ENCODE measurements around the gene RALB.
"Not testable (repeated sequence)": the region's sequence is repeated elsewhere in the genome, so short reads cannot be mapped to it uniquely, and the experiment has no call there.

Gene RALB

GRCh38 chr2:120319123-120319522 is 66.5 kb downstream of the RALB start:
- DNase-seq: no peak

GRCh38 chr2:120319686-120320317 is 67.2 kb downstream of the RALB start:
- no peak for DNase-seq

GRCh38 chr2:120320318-120320851 is 67.7 kb downstream of the RALB start:
- no peak for DNase-seq

DNA sequence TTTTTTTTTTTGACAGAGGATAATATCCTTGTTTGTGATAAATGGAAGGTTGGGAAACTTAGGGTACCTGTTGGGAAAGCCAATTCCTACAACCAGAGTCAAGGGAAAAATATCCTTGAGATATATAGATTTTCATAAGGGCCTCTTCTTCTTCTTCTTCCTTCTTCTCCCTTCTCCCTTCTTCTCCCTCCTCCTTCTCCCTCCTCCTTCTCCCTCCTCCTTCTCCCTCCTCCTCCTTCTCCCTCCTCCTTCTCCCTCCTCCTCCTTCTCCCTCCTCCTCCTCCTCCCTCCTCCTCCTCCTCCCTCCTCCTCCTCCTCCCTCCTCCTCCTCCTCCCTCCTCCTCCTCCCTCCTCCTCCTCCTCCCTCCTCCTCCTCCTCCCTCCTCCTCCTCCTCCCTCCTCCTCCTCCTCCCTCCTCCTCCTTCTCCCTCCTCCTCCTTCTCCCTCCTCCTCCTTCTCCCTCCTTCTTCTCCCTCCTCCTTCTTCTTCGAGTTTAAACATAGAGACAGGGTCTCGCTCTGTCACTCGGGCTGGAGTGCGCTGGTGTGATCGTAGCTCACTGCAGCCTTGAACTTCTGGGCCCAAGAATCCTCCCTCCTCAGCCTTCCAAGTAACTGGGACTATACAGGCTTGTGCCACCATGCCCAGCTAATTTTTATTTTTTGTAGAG is 68.4 kb downstream of the RALB start:
- not testable (repeated sequence) for DNase-seq

DNA sequence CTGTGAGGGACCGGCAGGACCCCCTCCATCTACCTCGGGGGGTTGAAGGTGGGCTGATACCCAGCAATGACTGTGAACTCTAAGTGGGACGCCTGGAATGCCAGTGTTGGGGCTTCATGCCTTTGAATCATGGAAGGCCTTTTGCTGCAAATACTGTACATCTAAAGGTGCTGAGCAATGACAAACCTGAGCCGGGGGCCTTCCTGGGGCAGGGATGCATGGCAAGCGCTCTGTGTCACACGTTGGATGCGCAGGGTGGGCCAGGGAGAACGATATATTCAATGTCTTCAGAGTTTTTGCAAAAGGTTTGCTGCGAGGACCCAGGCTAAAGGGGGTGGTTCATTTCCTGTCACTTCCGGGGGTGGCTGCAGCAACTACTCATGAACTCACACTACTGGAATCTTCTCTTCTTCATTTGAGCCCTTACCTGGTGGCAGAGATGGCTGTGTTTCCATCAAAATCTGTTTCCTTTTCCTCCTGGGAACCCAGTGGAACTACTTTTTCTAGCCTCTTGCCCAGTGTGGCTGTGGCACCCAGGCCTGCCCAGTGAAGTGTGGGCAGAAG is 69.2 kb downstream of the RALB start:
- DNase-seq: no peak

- no peak for DNase-seq
Measured at GRCh38 chr2:120322329-120322728, 69.7 kb downstream of the RALB start.

DNA sequence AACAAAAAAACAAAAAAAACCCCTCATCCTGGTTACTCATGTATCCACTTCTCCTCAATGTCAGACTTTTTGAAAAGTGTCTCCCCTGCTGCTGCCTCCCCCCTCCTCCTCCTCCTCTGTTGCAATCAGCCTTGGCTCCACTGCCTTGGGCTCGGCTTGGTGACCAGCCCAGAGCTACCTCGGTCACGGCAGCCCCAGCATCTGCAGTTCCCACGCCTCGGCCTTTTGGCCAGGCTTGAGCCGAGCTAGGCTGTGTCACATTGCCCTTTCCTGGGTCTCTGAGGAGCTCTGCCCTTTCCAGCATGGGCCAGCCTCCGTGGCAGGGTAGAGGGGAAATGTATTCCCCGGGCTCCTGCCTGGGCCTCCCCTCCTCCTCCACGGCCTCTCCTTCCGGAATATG is 70.6 kb downstream of the RALB start:
- DNase-seq: no peak

DNA sequence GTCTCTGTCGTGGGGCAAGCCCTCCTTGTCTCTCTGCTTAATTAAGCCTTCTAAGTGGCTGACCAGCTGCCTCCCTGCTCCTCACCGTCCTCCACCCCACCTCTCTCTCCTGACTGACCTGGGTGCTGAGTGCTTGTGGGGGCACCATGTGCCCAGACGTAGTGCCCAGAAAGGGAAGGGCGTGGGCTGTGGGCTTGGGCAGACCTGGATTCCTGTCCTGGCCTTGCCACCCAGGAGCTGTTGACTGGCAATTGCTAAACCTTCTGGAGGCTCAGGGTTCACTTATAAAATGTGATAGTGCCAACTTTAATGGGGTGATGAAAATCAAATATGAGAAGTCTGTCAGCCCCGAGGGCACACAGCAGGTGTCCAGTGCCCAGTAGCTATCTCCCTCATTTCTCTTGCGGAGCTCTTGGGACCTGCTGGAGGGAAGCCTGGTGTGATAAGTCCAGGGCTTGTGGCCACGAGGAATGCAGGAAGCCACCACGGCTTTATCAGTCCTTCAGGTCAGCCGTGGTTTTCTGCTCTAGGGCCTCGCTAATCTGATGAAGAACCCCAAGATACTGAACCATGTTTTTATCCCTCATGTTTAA is 71.3 kb downstream of the RALB start:
- DNase-seq: no peak

GRCh38 chr2:120324933-120325332 is 72.3 kb downstream of the RALB start:
- DNase-seq: no peak

GRCh38 chr2:120326066-120326465 is 73.4 kb downstream of the RALB start:
- DNase-seq: no peak

DNA sequence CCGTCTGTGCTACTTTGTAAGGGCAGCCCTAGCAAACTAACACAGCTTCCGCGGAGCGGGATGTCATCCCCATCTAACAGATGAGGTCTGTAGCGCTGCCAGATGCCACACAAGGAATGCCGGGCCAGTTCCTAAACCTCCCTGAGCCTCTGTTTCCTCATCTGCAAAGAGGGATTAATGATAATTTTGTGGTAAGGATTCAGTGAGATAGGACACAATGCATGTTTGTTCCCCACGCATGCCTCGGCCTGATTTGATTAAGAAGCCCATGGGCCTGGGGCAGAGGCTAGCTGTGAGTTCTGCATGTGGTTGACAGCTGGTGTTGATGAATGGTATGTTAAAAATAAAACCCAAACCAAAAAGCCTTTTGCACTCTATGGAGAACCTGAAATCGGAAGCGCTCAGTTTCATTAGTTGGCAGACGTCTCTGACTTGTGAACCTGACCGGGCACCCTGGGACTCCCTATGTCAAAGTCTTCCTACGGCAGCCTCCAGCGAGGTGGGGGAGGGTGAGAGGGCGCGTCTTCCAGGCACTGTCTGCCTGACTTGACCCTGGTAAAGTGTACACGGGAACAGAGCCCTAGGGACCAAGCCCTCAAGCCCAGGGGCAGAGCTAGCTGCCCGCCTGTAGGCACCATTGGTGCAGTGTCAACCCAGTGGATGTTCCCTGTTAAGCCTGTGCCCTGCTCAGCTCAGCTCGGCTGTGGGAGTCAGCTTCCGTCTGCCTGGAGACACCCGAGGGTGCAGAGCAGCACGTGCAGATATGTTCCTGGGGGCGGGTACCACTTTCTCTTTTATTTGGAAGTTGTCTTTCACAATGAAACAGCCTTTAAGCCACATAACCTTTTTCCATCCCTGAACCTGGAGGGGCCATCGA is 78.5 kb downstream of the RALB start:
- DNase-seq: no peak

- no peak for DNase-seq
Measured at GRCh38 chr2:120331903-120332302, 79.3 kb downstream of the RALB start.

DNA sequence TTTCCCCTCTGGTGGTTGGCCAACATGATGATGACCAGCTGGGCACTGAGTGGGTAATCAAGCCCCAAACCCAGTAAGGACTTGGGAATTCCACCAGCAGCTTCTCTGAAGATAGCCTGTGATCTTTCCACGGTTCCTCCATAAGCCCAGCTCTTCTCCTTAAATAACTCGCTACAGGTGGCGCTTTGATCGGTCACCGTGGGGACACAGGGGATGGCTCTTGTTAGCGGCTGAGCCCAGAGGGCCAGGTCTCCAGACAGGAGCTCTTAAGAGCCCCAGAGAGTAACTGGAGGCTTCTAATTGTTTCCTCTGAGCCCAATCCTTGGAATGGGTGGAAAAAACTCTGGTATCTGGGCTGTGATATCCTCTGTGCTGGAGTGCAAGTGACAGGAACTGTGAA is 79.7 kb downstream of the RALB start:
- no peak for DNase-seq

DNA sequence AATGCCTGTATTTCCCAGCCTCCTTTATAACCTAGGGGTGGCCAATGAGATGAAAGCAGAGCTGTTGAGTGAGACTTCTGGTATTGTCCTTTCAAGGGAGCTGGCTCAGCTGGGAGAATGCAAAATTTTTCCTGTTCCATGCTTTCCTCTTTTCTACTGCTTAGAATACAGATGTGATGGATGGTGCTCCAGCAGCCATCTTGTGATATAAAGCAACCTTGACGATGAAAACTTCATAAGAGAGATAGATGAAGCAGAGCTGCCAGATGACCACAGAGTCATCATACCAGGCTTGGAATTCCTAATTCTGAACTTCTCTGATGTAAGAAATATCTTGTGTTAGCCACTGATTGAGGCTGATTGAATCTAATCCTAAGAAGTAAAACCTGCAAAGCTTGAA is 81.4 kb downstream of the RALB start:
- no peak for DNase-seq

- DNase-seq: no peak
Measured at GRCh38 chr2:120336749-120337148, 84.1 kb downstream of the RALB start.

- DNase-seq: no peak
Measured at GRCh38 chr2:120338015-120338414, 85.4 kb downstream of the RALB start.

GRCh38 chr2:120341977-120342376 is 89.3 kb downstream of the RALB start:
- no peak for DNase-seq

DNA sequence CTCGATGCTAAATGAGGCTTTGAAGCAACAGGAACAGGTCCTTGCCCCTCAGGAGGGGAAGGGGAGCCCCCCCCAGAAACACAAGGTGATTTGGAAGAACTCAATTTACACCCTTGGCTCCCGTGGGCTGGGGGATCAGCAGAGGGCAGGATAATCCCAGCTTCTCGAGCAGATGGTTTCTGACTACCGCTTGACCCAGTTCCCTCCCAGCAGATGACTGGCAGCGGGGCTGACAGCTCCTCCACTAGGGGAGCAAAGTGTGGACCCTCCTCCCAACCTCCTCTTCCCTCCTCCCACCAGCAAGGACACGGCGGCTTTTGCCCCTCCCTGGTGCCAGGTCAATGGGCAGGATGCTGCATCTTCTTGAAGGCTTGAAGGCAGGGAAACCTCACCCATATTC is 89.8 kb downstream of the RALB start:
- DNase-seq: no peak

DNA sequence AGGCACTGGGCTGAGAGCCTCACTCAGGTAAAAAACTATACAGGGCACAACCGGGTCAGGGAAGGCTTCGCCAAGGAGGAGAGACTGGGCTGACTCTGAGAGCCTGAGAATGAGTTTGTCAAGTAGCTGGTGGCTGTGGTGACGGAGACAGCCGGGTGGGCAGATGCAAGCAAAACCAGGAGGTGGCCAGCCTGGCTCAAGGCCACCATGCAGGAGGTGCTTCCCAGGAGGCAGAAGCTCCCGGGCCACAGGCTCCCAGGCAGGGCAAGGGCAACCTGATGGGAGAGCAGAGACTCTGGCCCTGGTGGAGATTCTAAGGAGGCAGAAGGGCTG is 90.4 kb downstream of the RALB start:
- no peak for DNase-seq

DNA sequence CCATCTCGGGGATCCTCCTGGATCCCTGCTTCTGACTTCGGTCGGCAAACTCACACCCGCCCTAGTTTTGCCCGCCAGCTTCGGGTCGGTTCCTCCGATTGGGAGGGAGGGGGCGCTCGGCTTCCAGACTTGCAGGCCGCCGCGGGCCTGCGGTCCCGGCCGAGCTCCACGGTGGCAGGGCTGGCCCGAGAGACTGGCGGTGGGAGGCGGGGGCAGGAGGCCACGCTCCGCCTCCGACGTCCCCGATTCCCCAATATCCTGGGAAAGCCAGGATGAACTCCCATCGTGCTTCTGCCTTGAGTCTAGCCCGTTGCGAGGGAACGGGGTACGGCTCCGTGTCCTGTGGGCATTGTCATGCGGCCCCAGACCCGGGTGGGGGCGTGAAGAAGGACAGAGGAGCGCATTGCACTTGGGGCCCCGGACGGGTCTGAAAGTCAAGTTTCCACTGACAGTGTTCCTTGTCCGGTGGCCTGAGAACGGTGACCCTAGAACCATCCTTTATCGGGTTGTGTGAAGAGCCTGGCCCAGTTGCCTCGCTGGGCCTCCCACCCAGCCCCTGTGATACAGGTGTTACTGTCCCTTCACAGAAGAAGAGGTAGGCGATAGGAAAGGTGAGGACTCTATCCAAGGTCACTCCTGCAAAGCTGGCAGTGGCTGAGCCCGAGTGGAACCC is 90.9 kb downstream of the RALB start:
- DNase-seq: peak; percentile 61
